Kidney epithelial cell (primary cell): ENCODE results near the gene EMP3. TPM values are rescaled to one million over a fixed set of nuclear protein-coding genes. Genes with fewer than 3 reads are reported as not detected.

ENCODE experiments used
- DNase-seq: peaks from one replicate; pipeline ENCODE4 v3.0.0-alpha.2; 2010; ENCODE audit warnings: low read depth
- H3K27me3 ChIP-seq: 2 replicates; pipeline ENCODE4 v1.6.0; 2011; ENCODE audit warnings: low read length; ENCODE audit not compliant: control insufficient read depth, insufficient read depth
- H3K36me3 ChIP-seq: 2 replicates; pipeline ENCODE4 v1.5.1; 2011; ENCODE audit warnings: low read length; ENCODE audit not compliant: control insufficient read depth, insufficient read depth
- H3K4me3 ChIP-seq: 2 replicates; pipeline ENCODE4 v1.5.1; 2011; ENCODE audit warnings: low read depth, mild to moderate bottlenecking, control low read depth, low read length
- CTCF ChIP-seq: IDR thresholded peaks from 2 replicates; pipeline ENCODE4 v1.5.1; 2011; ENCODE audit warnings: mild to moderate bottlenecking, moderate library complexity, low read length, control low read depth, inconsistent platforms; ENCODE audit not compliant: insufficient read depth, poor library complexity, severe bottlenecking
- total RNA-seq: library from RNA; depleted of rRNA; stranded (reverse); fragments of >200 nt; gene quantifications from 2 replicates; pipeline ENCODE4 v1.2.3, GENCODE V29; 2015

Gene EMP3
- total RNA-seq, 1 donor from 2014 or later: 32.5 TPM

- TF ChIP-seq CTCF: no peak
- DNase-seq: no peak
- Histone ChIP-seq H3K36me3 (no peaks in the 10 kb centered on the region), H3K4me3 (no peak overlapping the region), H3K27me3 (no peaks in the 10 kb centered on the region)
These were observed 16.4 kb downstream of the EMP3 start for GRCh38 chr19:48341515-48342413.

GRCh38 chr19:48342414-48342738 is 17.0 kb downstream of the EMP3 start:
- Histone ChIP-seq H3K36me3 (no peaks in the 10 kb centered on the region), H3K27me3 (no peaks in the 10 kb centered on the region), H3K4me3 (no peak overlapping the region)
- no peak for DNase-seq
- TF ChIP-seq CTCF: no peak

GRCh38 chr19:48342841-48343540 is 17.6 kb downstream of the EMP3 start:
- H3K27me3 ChIP-seq: no peaks in the 10 kb centered on the region
- no peak overlapping the region for H3K4me3 ChIP-seq
- no peak for TF ChIP-seq CTCF
- H3K36me3 ChIP-seq: no peaks in the 10 kb centered on the region
- DNase-seq: no peak

- H3K4me3 ChIP-seq: no peak overlapping the region
- no peak for TF ChIP-seq CTCF
- no peaks in the 10 kb centered on the region for H3K27me3 ChIP-seq
- DNase-seq: no peak
- no peaks in the 10 kb centered on the region for H3K36me3 ChIP-seq
These were observed 19.5 kb downstream of the EMP3 start for GRCh38 chr19:48344892-48345291.

GRCh38 chr19:48346191-48346590 is 20.8 kb downstream of the EMP3 start:
- no peak overlapping the region for H3K4me3 ChIP-seq
- TF ChIP-seq CTCF: no peak
- no peaks in the 10 kb centered on the region for H3K36me3 ChIP-seq
- no peak for DNase-seq
- H3K27me3 ChIP-seq: no peaks in the 10 kb centered on the region
